Measurements from ENCODE around the gene HSD17B1. TPM values are rescaled to one million over a fixed set of nuclear protein-coding genes. Genes with fewer than 3 reads are reported as not detected.

HSD17B1 gene
- total RNA-seq, 1 experiment from 2014 or later, result 0.22 TPM

DNA sequence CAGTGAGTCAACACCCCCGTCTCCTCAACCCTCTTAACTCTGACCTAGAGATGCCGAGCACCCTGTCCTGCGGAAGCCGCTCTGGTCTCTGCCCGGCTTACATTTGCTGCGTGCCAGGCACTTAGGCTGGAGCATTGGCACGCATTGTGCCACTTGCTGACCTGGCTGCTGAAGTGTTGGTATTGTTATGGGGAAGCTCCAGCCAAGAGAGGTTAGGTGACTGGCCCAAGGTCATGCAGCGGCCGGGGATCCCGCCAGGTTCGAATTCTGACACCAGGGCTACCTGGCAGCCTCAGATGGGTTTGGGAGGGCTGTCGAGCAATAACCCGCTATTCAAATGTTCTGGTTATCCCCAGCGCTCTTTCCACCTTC lies 5.0 kb upstream of the HSD17B1 start:
- no peaks in the 10 kb centered on the region for H3K79me2 ChIP-seq (ENCODE audit: low read length)
- no peak overlapping the region for H3K27ac ChIP-seq (ENCODE audit: low read length)
- H4K20me1 ChIP-seq (ENCODE audit: insufficient read depth, low read depth, low read length), result no peaks in the 10 kb centered on the region
- no peak overlapping the region for H2AFZ ChIP-seq (ENCODE audit: low read length)
- no peaks in the 10 kb centered on the region for H3K27me3 ChIP-seq (ENCODE audit: low read length)
- no peak for DNase-seq
- H3K9ac ChIP-seq (ENCODE audit: low read length), result peak overlapping the region; percentile 73
- peaks cover 15% of the 10 kb centered on the region for H3K4me1 ChIP-seq (ENCODE audit: low read length)
- no peaks in the 10 kb centered on the region for H3K9me2 ChIP-seq (replicated peaks; ENCODE audit: insufficient read depth, low read length)
- H3K4me2 ChIP-seq (ENCODE audit: low read depth, low read length, poor library complexity, severe bottlenecking), result peak overlapping the region; percentile 85
- H3K4me3 ChIP-seq (ENCODE audit: low read length), result peak overlapping the region; percentile 68; the same call in 1 of the 2 replicates
- H3K9me3 ChIP-seq (ENCODE audit: low read length), result no peaks in the 10 kb centered on the region
- no peaks in the 10 kb centered on the region for H3K36me3 ChIP-seq (ENCODE audit: insufficient read depth, low read length)

DNA sequence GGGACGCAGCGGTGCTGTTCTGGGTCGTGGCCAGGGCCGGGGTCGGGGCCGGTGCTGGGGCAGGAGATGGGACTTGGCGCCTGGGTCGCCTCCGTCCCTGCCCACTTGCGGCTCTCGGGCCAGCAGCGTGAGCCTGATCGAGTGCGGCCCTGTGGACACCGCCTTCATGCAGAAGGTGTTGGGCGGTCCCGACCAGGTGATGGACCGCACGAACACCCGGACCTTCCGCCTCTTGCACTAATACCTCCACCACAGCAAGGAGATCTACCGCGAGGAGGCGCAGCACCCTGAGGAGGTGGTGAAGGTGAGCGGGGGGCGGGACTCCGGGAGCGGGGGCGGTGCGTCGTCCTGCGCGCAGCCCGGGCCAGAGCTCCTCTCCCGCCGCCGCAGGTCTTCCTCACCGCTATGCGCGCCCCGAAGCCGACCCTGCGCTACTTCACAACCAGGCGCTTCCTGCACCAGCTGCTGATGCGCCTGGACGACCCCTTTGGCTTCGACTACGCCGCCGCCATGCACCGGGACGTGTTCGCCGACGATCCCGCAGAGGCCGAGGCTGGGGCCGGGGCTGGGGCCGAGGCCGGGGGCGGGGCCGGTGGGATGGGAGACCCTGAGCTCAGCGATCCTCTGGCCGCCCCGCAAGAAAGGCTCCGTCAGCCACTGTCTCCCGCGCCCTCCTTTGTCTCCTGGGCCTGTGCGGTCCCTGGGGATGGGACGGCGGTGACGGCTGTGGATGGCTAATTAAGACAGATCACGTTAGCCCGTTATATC lies 4.5 kb upstream of the HSD17B1 start:
- peak overlapping the region; percentile 49; the same call in 1 of the 2 replicates for H2AFZ ChIP-seq (ENCODE audit: low read length)
- no peaks in the 10 kb centered on the region for H3K79me2 ChIP-seq (ENCODE audit: low read length)
- H3K4me1 ChIP-seq (ENCODE audit: low read length), result peaks cover 15% of the 10 kb centered on the region
- H3K4me3 ChIP-seq (ENCODE audit: low read length), result peak overlapping the region; percentile 68
- H3K9me2 ChIP-seq (replicated peaks; ENCODE audit: insufficient read depth, low read length), result no peaks in the 10 kb centered on the region
- peak overlapping the region; percentile 85 for H3K4me2 ChIP-seq (ENCODE audit: low read depth, low read length, poor library complexity, severe bottlenecking)
- no peaks in the 10 kb centered on the region for H4K20me1 ChIP-seq (ENCODE audit: insufficient read depth, low read depth, low read length)
- no peak overlapping the region for H3K27ac ChIP-seq (ENCODE audit: low read length)
- peak; percentile 96 for DNase-seq
- H3K36me3 ChIP-seq (ENCODE audit: insufficient read depth, low read length), result no peaks in the 10 kb centered on the region
- peak overlapping the region; percentile 73 for H3K9ac ChIP-seq (ENCODE audit: low read length)
- H3K9me3 ChIP-seq (ENCODE audit: low read length), result no peaks in the 10 kb centered on the region
- no peaks in the 10 kb centered on the region for H3K27me3 ChIP-seq (ENCODE audit: low read length)

DNA sequence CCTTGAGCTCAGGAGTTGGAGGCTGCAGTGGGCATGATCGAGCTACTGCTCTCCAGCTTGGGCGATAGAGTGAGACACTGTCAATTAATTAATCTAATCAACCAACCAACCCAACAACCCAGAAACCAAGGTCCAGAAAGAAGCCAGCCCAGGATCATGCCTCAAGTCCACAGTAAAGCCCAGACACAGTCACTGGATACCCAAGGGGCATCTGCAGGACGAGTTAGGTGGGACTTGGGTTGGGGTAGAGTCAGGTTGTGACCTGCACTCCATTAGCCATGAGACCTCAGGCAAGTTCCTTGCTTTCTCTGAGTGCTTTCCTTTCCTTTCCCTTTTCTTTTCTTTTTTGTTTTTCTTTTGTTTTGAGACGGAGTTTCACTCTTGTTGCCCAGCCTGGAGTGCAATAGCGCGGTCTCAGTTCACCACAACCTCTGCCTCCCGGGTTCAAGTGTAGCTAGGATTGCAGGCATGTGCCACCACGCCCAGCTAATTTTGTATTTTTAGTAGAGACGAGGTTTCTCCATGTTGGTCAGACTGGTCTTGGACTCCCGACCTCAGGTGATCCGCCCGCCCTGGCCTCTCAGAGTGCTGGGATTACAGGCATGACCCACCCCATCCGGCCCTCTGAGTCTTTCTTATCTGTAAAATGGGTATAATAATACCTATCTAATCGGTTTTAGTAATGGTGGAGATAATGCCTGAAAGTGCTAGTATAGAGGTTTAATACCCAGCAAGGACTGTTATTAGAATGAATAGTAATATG lies 3.5 kb upstream of the HSD17B1 start:
- Histone ChIP-seq H3K4me2 (ENCODE audit: low read depth, low read length, poor library complexity, severe bottlenecking) (peak overlapping the region; percentile 85), H2AFZ (ENCODE audit: low read length) (no peak overlapping the region; the same call in 1 of the 2 replicates), H3K9ac (ENCODE audit: low read length) (peak overlapping the region; percentile 73), H3K4me3 (ENCODE audit: low read length) (peak overlapping the region; percentile 68), H3K36me3 (ENCODE audit: insufficient read depth, low read length) (no peaks in the 10 kb centered on the region), H3K79me2 (ENCODE audit: low read length) (0 out of 2 replicates have a peak, but pooled peaks cover under 1% of the 10 kb centered on the region), H3K9me2 (replicated peaks; ENCODE audit: insufficient read depth, low read length) (no peaks in the 10 kb centered on the region), H3K4me1 (ENCODE audit: low read length) (peaks cover 23% of the 10 kb centered on the region), H3K9me3 (ENCODE audit: low read length) (no peaks in the 10 kb centered on the region), H3K27me3 (ENCODE audit: low read length) (no peaks in the 10 kb centered on the region), H4K20me1 (ENCODE audit: insufficient read depth, low read depth, low read length) (no peaks in the 10 kb centered on the region), H3K27ac (ENCODE audit: low read length) (no peak overlapping the region)
- no peak for DNase-seq

GRCh38 chr17:42553161-42553818 lies 567 bp downstream of the HSD17B1 start:
- Histone ChIP-seq H3K27me3 (ENCODE audit: low read length) (no peaks in the 10 kb centered on the region), H3K4me3 (ENCODE audit: low read length) (peak overlapping the region; percentile 83; the same call in 1 of the 2 replicates), H3K4me2 (ENCODE audit: low read depth, low read length, poor library complexity, severe bottlenecking) (peak overlapping the region; percentile 89), H2AFZ (ENCODE audit: low read length) (no peak overlapping the region), H4K20me1 (ENCODE audit: insufficient read depth, low read depth, low read length) (no peaks in the 10 kb centered on the region), H3K4me1 (ENCODE audit: low read length) (peaks cover 32% of the 10 kb centered on the region), H3K79me2 (ENCODE audit: low read length) (peaks cover 7% of the 10 kb centered on the region), H3K9ac (ENCODE audit: low read length) (no peak overlapping the region), H3K9me2 (replicated peaks; ENCODE audit: insufficient read depth, low read length) (no peaks in the 10 kb centered on the region), H3K9me3 (ENCODE audit: low read length) (no peaks in the 10 kb centered on the region), H3K27ac (ENCODE audit: low read length) (no peak overlapping the region), H3K36me3 (ENCODE audit: insufficient read depth, low read length) (no peaks in the 10 kb centered on the region)
- no peak for DNase-seq

- Histone ChIP-seq H3K4me2 (ENCODE audit: low read depth, low read length, poor library complexity, severe bottlenecking) (peak overlapping the region; percentile 89), H3K79me2 (ENCODE audit: low read length) (peaks cover 7% of the 10 kb centered on the region), H3K36me3 (ENCODE audit: insufficient read depth, low read length) (no peaks in the 10 kb centered on the region)
These were observed 1.1 kb downstream of the HSD17B1 start for GRCh38 chr17:42553866-42554249.

GRCh38 chr17:42554250-42555121 lies 1.8 kb downstream of the HSD17B1 start:
- Histone ChIP-seq H2AFZ (ENCODE audit: low read length) (peak overlapping the region; percentile 81), H3K4me2 (ENCODE audit: low read depth, low read length, poor library complexity, severe bottlenecking) (peak overlapping the region; percentile 89), H4K20me1 (ENCODE audit: insufficient read depth, low read depth, low read length) (no peaks in the 10 kb centered on the region), H3K9me3 (ENCODE audit: low read length) (no peaks in the 10 kb centered on the region), H3K27ac (ENCODE audit: low read length) (peak overlapping the region; percentile 66), H3K9ac (ENCODE audit: low read length) (peak overlapping the region; percentile 89), H3K27me3 (ENCODE audit: low read length) (no peaks in the 10 kb centered on the region), H3K36me3 (ENCODE audit: insufficient read depth, low read length) (no peaks in the 10 kb centered on the region), H3K4me3 (ENCODE audit: low read length) (peak overlapping the region; percentile 83), H3K79me2 (ENCODE audit: low read length) (peaks cover 7% of the 10 kb centered on the region), H3K4me1 (ENCODE audit: low read length) (peaks cover 22% of the 10 kb centered on the region), H3K9me2 (replicated peaks; ENCODE audit: insufficient read depth, low read length) (no peaks in the 10 kb centered on the region)
- DNase-seq, result peak; percentile 96

More at GRCh38 chr17:42553866-42554249, 1.1 kb downstream of the HSD17B1 start:
- peak overlapping the region; percentile 83 for H3K4me3 ChIP-seq (ENCODE audit: low read length)
- no peak overlapping the region for H2AFZ ChIP-seq (ENCODE audit: low read length)
- H3K9me3 ChIP-seq (ENCODE audit: low read length), result no peaks in the 10 kb centered on the region
- no peak overlapping the region for H3K27ac ChIP-seq (ENCODE audit: low read length)
- peaks cover 27% of the 10 kb centered on the region for H3K4me1 ChIP-seq (ENCODE audit: low read length)
- H3K27me3 ChIP-seq (ENCODE audit: low read length), result no peaks in the 10 kb centered on the region
- H3K9ac ChIP-seq (ENCODE audit: low read length), result peak overlapping the region; percentile 89
- no peaks in the 10 kb centered on the region for H3K9me2 ChIP-seq (replicated peaks; ENCODE audit: insufficient read depth, low read length)
- DNase-seq, result no peak
- no peaks in the 10 kb centered on the region for H4K20me1 ChIP-seq (ENCODE audit: insufficient read depth, low read depth, low read length)

GRCh38 chr17:42555122-42555622 lies 2.4 kb downstream of the HSD17B1 start:
- Histone ChIP-seq H3K9me3 (ENCODE audit: low read length) (no peaks in the 10 kb centered on the region), H4K20me1 (ENCODE audit: insufficient read depth, low read depth, low read length) (no peaks in the 10 kb centered on the region), H3K4me2 (ENCODE audit: low read depth, low read length, poor library complexity, severe bottlenecking) (peak overlapping the region; percentile 89), H3K36me3 (ENCODE audit: insufficient read depth, low read length) (no peaks in the 10 kb centered on the region), H3K4me3 (ENCODE audit: low read length) (peak overlapping the region; percentile 83), H3K9ac (ENCODE audit: low read length) (peak overlapping the region; percentile 89), H3K27me3 (ENCODE audit: low read length) (no peaks in the 10 kb centered on the region), H2AFZ (ENCODE audit: low read length) (0 out of 2 replicates have a peak overlapping the region, but pooled peaks have one; percentile 81), H3K27ac (ENCODE audit: low read length) (peak overlapping the region; percentile 66), H3K79me2 (ENCODE audit: low read length) (peaks cover 7% of the 10 kb centered on the region), H3K4me1 (ENCODE audit: low read length) (peaks cover 22% of the 10 kb centered on the region), H3K9me2 (replicated peaks; ENCODE audit: insufficient read depth, low read length) (no peaks in the 10 kb centered on the region)
- no peak for DNase-seq
